Measurements from ENCODE around the gene TRIM49B.
"Not testable (repeated sequence)": the region's sequence is repeated elsewhere in the genome, so short reads cannot be mapped to it uniquely, and the experiment has no call there.

Gene TRIM49B

GRCh38 chr11:49028523-49028922, at the start of gene TRIM49B:
TSS of gene TRIM49B (plus strand) at chr11:49028823. CDS start at chr11:49031600, 2,777 bp downstream.
- DNase-seq (ENCODE audit: low read depth), result not testable (repeated sequence)

GRCh38 chr11:48983785-48984184, 44.8 kb upstream of the TRIM49B start, which contains the start of gene TRIM51G:
TSS of gene TRIM51G (minus strand) at chr11:48983885. CDS start at chr11:48981695, 2,190 bp downstream.
- not testable (repeated sequence) for DNase-seq (ENCODE audit: low read depth)

GRCh38 chr11:49048229-49048628, 19.6 kb downstream of the TRIM49B start:
- not testable (repeated sequence) for DNase-seq (ENCODE audit: low read depth)

GRCh38 chr11:49049821-49050220, 21.2 kb downstream of the TRIM49B start:
- not testable (repeated sequence) for DNase-seq (ENCODE audit: low read depth)

- not testable (repeated sequence) for DNase-seq (ENCODE audit: low read depth)
These were observed 30.4 kb downstream of the TRIM49B start, which contains the start of gene TRIM64C for GRCh38 chr11:49059012-49059411. TSS of gene TRIM64C (minus strand) at chr11:49059112. CDS start at chr11:49059112, 0 bp downstream.

- not testable (repeated sequence) for DNase-seq (ENCODE audit: low read depth)
These were observed 41.3 kb downstream of the TRIM49B start for GRCh38 chr11:49069897-49070296.
